Muscle layer of colon (tissue), 2 donors: ENCODE data around the gene ABCF3.
A peak's percentile ranks its signal among the peaks of the same experiment; 100 is the strongest.

Source experiments
- H3K27ac ChIP-seq: one replicate; pipeline ENCODE4 v1.7.0; 2013; ENCODE audit warnings: low read depth, mild to moderate bottlenecking, low read length, moderate library complexity
- H3K27me3 ChIP-seq, 2 donors: one replicate each; pipeline ENCODE4 v1.7.0; 2013; ENCODE audit warnings: low read length in 2 of 2, mild to moderate bottlenecking in 2 of 2; ENCODE audit not compliant: insufficient read depth in 2 of 2, control insufficient read depth in 1 of 2
- H3K36me3 ChIP-seq: one replicate; pipeline ENCODE4 v1.7.0; 2013; ENCODE audit warnings: mild to moderate bottlenecking, low read length; ENCODE audit not compliant: insufficient read depth
- H3K4me1 ChIP-seq: one replicate; pipeline ENCODE4 v1.7.0; 2013; ENCODE audit warnings: mild to moderate bottlenecking, low read length; ENCODE audit not compliant: insufficient read depth
- H3K4me3 ChIP-seq, 2 donors: one replicate each; pipeline ENCODE4 v1.7.0; 2013; ENCODE audit warnings: low read length in 2 of 2, low read depth in 1 of 2, mild to moderate bottlenecking in 1 of 2, moderate library complexity in 1 of 2
- H3K9ac ChIP-seq: one replicate; pipeline ENCODE4 v1.7.0; 2013; ENCODE audit warnings: low read length
- H3K9me3 ChIP-seq: one replicate; pipeline ENCODE4 v1.7.0; 2013; ENCODE audit warnings: mild to moderate bottlenecking, low read length
- donor health status: abdominal sarcoma.
- donor health status: Adenocarcinoma of cecum.

The ABCF3 gene

GRCh38 chr3:184177331-184177731 lies 8.7 kb upstream of the ABCF3 start:
- Histone ChIP-seq H3K4me3 (peak overlapping the region in 1 of 2 donors; percentile 86), H3K36me3 (peaks cover 63% of the 10 kb centered on the region), H3K9me3 (no peaks in the 10 kb centered on the region), H3K9ac (no peak overlapping the region), H3K4me1 (peaks cover 36% of the 10 kb centered on the region), H3K27me3 (no peaks in the 10 kb centered on the region), H3K27ac (peak overlapping the region; percentile 95)

DNA sequence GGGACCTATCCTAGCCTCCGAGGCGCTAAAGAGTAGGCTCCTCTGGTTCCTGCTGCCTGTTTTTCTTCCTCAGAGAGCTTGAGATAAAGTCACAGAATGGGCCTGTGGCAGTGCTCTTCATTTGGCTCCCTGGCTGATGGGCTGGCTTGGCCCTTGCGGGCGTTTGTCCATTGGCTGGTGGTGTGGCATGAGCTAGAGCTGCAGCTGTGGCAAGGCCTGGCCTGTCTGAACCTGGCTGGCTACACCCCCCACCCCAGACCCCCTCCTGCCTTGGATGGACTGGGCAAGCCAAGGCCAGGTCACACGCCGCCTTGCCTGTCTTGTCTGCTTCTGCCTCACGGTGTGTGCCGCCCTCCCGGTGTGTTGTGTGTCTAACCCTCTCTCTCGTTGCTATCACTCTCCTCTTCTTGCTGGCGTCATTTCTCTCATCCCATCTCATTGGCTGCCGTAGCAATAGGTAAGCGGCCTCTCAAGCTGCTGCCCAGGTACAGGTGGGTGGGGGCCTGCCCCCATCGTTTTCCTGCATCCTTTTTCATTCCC lies 8.2 kb upstream of the ABCF3 start:
- Histone ChIP-seq H3K9ac (no peak overlapping the region), H3K36me3 (peaks cover 63% of the 10 kb centered on the region), H3K27ac (no peak overlapping the region), H3K4me3 (peak overlapping the region in 1 of 2 donors; percentile 86), H3K4me1 (peaks cover 36% of the 10 kb centered on the region), H3K27me3 (no peaks in the 10 kb centered on the region), H3K9me3 (no peaks in the 10 kb centered on the region)

- H3K9me3 ChIP-seq, result no peaks in the 10 kb centered on the region
- H3K4me3 ChIP-seq, result no peak overlapping the region
- H3K4me1 ChIP-seq, result peaks cover 35% of the 10 kb centered on the region
- H3K9ac ChIP-seq, result no peak overlapping the region
- H3K36me3 ChIP-seq, result peaks cover 67% of the 10 kb centered on the region
- H3K27me3 ChIP-seq, result no peaks in the 10 kb centered on the region
- H3K27ac ChIP-seq, result no peak overlapping the region
These were observed 7.4 kb upstream of the ABCF3 start for GRCh38 chr3:184178521-184179138.

DNA sequence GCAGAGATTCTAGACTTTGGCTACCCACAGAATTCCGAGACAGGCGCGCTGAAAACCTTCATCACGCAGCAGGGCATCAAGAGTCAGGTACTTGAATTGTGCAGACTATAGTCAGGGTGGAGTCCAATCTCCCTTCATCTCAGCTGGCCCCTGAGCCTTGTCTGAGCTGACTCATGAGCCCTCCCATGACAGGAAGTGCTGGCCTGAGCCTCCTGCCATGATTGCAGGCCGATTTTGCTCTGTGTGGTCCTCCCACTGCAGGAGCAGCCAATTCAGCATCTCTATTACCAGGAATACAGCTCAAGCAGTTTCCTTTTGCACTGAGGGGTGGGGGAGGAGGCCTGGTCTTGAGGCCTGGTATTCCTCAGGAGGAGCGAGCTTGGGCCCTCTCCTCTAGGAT lies 5.8 kb upstream of the ABCF3 start:
- Histone ChIP-seq H3K9ac (no peak overlapping the region), H3K27me3 (no peaks in the 10 kb centered on the region)

DNA sequence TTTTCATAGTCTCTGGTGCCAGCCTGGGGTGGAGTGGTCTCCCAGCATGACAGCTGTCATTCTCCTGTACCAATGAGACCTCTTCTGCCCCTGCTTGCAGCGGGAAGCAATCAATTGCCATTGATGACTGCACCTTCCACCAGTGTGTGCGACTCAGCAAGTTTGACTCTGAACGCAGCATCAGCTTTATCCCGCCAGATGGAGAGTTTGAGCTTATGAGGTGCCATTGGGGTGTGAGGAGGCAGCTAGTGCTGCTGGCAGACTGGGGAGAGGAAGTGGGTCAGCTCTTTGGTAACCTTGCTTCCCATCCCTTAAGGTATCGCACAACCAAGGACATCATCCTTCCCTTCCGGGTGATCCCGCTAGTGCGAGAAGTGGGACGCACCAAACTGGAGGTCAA lies 4.4 kb upstream of the ABCF3 start:
- Histone ChIP-seq H3K4me1 (peaks cover 22% of the 10 kb centered on the region), H3K27ac (no peak overlapping the region), H3K9ac (no peak overlapping the region), H3K27me3 (no peaks in the 10 kb centered on the region), H3K9me3 (no peaks in the 10 kb centered on the region), H3K4me3 (no peak overlapping the region), H3K36me3 (peaks cover 75% of the 10 kb centered on the region)

More for the DNA sequence above, 5.8 kb upstream of the ABCF3 start:
- Histone ChIP-seq H3K4me3 (no peak overlapping the region), H3K9me3 (no peaks in the 10 kb centered on the region), H3K36me3 (peaks cover 75% of the 10 kb centered on the region), H3K27ac (no peak overlapping the region), H3K4me1 (peaks cover 30% of the 10 kb centered on the region)

GRCh38 chr3:184183679-184184078 lies 2.3 kb upstream of the ABCF3 start:
- Histone ChIP-seq H3K4me1 (peaks cover 19% of the 10 kb centered on the region), H3K9ac (no peak overlapping the region), H3K27me3 (no peaks in the 10 kb centered on the region), H3K27ac (no peak overlapping the region), H3K36me3 (peaks cover 65% of the 10 kb centered on the region), H3K9me3 (no peaks in the 10 kb centered on the region), H3K4me3 (no peak overlapping the region)

GRCh38 chr3:184184546-184185230 lies 1.3 kb upstream of the ABCF3 start:
- Histone ChIP-seq H3K9ac (peak overlapping the region; percentile 11), H3K9me3 (no peaks in the 10 kb centered on the region), H3K4me3 (no peak overlapping the region), H3K27ac (peak overlapping the region; percentile 68), H3K4me1 (peaks cover 19% of the 10 kb centered on the region), H3K36me3 (peaks cover 65% of the 10 kb centered on the region), H3K27me3 (no peaks in the 10 kb centered on the region)

DNA sequence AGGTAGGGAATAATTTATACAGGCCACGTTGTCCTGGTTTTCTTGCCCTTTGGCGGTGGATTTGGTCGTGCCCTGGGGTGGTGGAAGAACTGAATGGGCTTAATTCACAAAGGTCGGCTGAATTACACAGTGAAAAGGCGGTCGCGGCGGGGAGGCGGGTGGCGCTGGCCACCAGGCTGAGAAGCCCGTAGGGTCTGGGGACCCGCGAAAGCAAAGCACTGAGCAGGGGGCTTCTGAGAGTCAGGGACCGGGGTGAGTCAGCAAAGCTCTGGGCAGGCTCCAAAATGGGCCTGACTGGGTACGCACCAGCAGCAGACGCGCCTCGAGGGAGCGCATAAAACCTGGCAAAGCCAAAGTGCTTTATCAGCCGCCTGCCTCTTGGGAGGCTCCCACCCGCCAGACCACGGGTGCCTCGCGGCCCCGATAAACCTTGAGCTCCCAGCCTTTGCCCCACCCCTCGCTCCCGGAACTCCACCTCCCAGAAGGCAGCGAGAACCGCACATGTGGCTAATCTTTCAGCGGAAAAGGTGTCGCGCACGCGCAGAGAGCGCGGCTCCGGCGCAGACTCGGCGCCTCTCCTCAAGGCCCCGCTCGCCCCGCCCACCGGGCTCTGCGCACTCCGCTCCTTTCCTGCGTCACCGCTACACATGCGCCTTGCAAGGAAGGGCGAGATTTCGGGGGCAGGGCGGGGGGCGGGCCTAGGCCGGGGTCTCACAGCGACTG lies 377 bp upstream of the ABCF3 start:
- Histone ChIP-seq H3K27me3 (no peaks in the 10 kb centered on the region), H3K4me3 (peak overlapping the region; percentile 48 to 87), H3K9me3 (no peaks in the 10 kb centered on the region), H3K4me1 (peaks cover 19% of the 10 kb centered on the region), H3K9ac (peak overlapping the region; percentile 62), H3K27ac (peak overlapping the region; percentile 68), H3K36me3 (peaks cover 65% of the 10 kb centered on the region)

DNA sequence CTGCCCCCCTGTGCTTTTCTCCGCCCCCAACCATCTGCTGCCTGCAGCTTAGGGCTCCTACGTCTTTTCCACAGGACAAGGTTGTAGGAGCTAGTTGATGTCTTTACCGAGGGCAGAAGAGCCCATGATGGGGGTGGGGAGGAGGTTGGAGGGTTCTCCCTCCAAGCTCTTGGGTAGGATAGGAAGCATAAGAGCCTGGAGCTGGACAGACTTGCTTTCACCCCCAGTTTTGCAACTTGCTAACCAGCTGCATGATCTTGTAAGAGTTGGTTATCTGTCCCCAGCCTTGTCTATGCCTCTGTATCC lies 856 bp downstream of the ABCF3 start:
- H3K36me3 ChIP-seq, result peaks cover 62% of the 10 kb centered on the region
- H3K27me3 ChIP-seq, result no peaks in the 10 kb centered on the region
- H3K4me1 ChIP-seq, result peaks cover 19% of the 10 kb centered on the region
- no peaks in the 10 kb centered on the region for H3K9me3 ChIP-seq
- H3K9ac ChIP-seq, result peak overlapping the region; percentile 62
- H3K27ac ChIP-seq, result peak overlapping the region; percentile 62
- peak overlapping the region; percentile 48 to 87 for H3K4me3 ChIP-seq

- Histone ChIP-seq H3K27ac (no peak overlapping the region), H3K9ac (no peak overlapping the region)
These were observed 2.1 kb downstream of the ABCF3 start for GRCh38 chr3:184188080-184188479.

GRCh38 chr3:184189421-184189820 lies 3.4 kb downstream of the ABCF3 start:
- H3K4me1 ChIP-seq, result peaks cover 19% of the 10 kb centered on the region
- no peak overlapping the region for H3K27ac ChIP-seq
- no peaks in the 10 kb centered on the region for H3K27me3 ChIP-seq
- peaks cover 62% of the 10 kb centered on the region for H3K36me3 ChIP-seq
- no peaks in the 10 kb centered on the region for H3K9me3 ChIP-seq
- H3K9ac ChIP-seq, result no peak overlapping the region
- no peak overlapping the region for H3K4me3 ChIP-seq

More at GRCh38 chr3:184188080-184188479, 2.1 kb downstream of the ABCF3 start:
- no peaks in the 10 kb centered on the region for H3K27me3 ChIP-seq
- no peak overlapping the region for H3K4me3 ChIP-seq
- H3K9me3 ChIP-seq, result no peaks in the 10 kb centered on the region
- peaks cover 19% of the 10 kb centered on the region for H3K4me1 ChIP-seq
- peaks cover 62% of the 10 kb centered on the region for H3K36me3 ChIP-seq
